ENCODE measurements around the gene HRH4.

- TF ChIP-seq CTCF (IDR thresholded peaks at IDR 0.05) (no peak), EP300 (IDR thresholded peaks at IDR 0.05) (no peak), POLR2AphosphoS5 (IDR thresholded peaks at IDR 0.05) (no peak), POLR2A (IDR thresholded peaks at IDR 0.05) (no peak)
Observed at GRCh38 chr18:24456549-24456948, 3.9 kb upstream of the HRH4 start.
